ENCODE measurements around the gene CDS2. TPM values are rescaled to one million over a fixed set of nuclear protein-coding genes. Genes with fewer than 3 reads are reported as not detected.

The CDS2 gene
- 48.1 to 63.1 TPM (median 56.7 TPM) in 5 replicates for total RNA-seq (2022; extraction: Qiagen RNA extraction)

GRCh38 chr20:5126512-5127203, at the start of gene CDS2:
CDS2 (plus strand) TSS chr20:5127008; CDS start chr20:5127093, 85 bp downstream.

GRCh38 chr20:5119435-5120184, 7.2 kb upstream of the CDS2 start, which contains the start of gene PCNA:
PCNA (minus strand) TSS chr20:5119958; CDS start chr20:5119798, 160 bp downstream.

Other genes with a start within 250 kb of the CDS2 start
- 12.5 to 14.7 TPM (median 14.4 TPM) in 5 replicates for gene SLC23A2, start 125.5 kb upstream of the CDS2 start, total RNA-seq (2022; extraction: Qiagen RNA extraction)
- 104 to 108 TPM (median 105 TPM) in 5 replicates for gene TMEM230, start 13.9 kb upstream of the CDS2 start, total RNA-seq (2022; extraction: Qiagen RNA extraction)
- gene PCNA, start 7.0 kb upstream of the CDS2 start, total RNA-seq (2022; extraction: Qiagen RNA extraction), result 371 to 410 TPM (median 381 TPM) in 5 replicates
- not detected in 5 replicates for gene PROKR2, start 189.9 kb downstream of the CDS2 start, total RNA-seq (2022; extraction: Qiagen RNA extraction)